HepG2 (cell line): ENCODE data around the gene CIART. TPM values are rescaled to one million over a fixed set of nuclear protein-coding genes. Genes with fewer than 3 reads are reported as not detected.

ENCODE experiments used
- ASH2L ChIP-seq: fragments of 300-600, 200-600 bp; sonication (generic); IDR thresholded peaks from 2 replicates; pipeline ENCODE4 v1.7.0; 2017; ENCODE audit warnings: low read depth, mild to moderate bottlenecking, moderate library complexity, mixed read lengths, low read length; ENCODE audit not compliant: insufficient read length
- BATF2 ChIP-seq: sonication (generic); formaldehyde crosslinking; IDR thresholded peaks from 2 replicates; pipeline ENCODE4 v1.8.0; 2022; ENCODE audit warnings: mild to moderate bottlenecking, missing genetic modification reagents, moderate library complexity
- CBX2 ChIP-seq, 2 experiments: fragments of 200-600 bp in 1 of 2; sonication (generic); formaldehyde crosslinking in 1 of 2; IDR thresholded peaks; 2 replicates each; pipeline versions ENCODE4 v1.7.0 to v1.8.1; 2018 to 2022; ENCODE audit warnings: low read depth in 2 of 2, low read length in 1 of 2, mild to moderate bottlenecking in 1 of 2, missing genetic modification reagents in 1 of 2
- DMTF1 ChIP-seq: sonication (generic); formaldehyde crosslinking; IDR thresholded peaks from 2 replicates; pipeline ENCODE4 v1.4.0; 2020; ENCODE audit warnings: mild to moderate bottlenecking, missing genetic modification reagents
- GATAD2A ChIP-seq: IDR thresholded peaks from 2 replicates; pipeline ENCODE4 v1.6.1; 2016
- HDAC2 ChIP-seq: sonication (generic); formaldehyde crosslinking; IDR thresholded peaks from 2 replicates; pipeline ENCODE4 v1.4.0; 2020; ENCODE audit warnings: missing genetic modification reagents
- HOXA3 ChIP-seq: sonication (generic); formaldehyde crosslinking; IDR thresholded peaks from 2 replicates; pipeline ENCODE4 v1.5.0; 2020; ENCODE audit warnings: missing genetic modification reagents
- MAFF ChIP-seq: IDR thresholded peaks from 2 replicates; pipeline ENCODE4 v1.6.1; 2011; ENCODE audit warnings: low read depth, low read length, improper control_type of control experiment
- MAFG ChIP-seq: sonication (generic); formaldehyde crosslinking; IDR thresholded peaks from 2 replicates; pipeline ENCODE4 v1.5.1; 2020; ENCODE audit warnings: mild to moderate bottlenecking, missing genetic modification reagents
- MAFK ChIP-seq, 2 experiments: IDR thresholded peaks in 1 of 2; conservative IDR thresholded peaks in 1 of 2; 2 replicates each; pipeline ENCODE4 v1.6.1; 2011; ENCODE audit warnings: improper control_type of control experiment in 2 of 2, low read length in 2 of 2
- NR2C2 ChIP-seq: sonication (generic); formaldehyde crosslinking; IDR thresholded peaks from 2 replicates; pipeline ENCODE4 v1.4.0; 2020; ENCODE audit warnings: missing genetic modification reagents, mild to moderate bottlenecking, moderate library complexity, borderline replicate concordance
- POGZ ChIP-seq: sonication (generic); formaldehyde crosslinking; IDR thresholded peaks from 2 replicates; pipeline ENCODE4 v1.4.0; 2020; ENCODE audit warnings: mild to moderate bottlenecking, missing genetic modification reagents
- POLR2AphosphoS5 ChIP-seq: IDR thresholded peaks from 2 replicates; pipeline ENCODE4 v1.6.1; 2012; ENCODE audit warnings: low read depth, low read length
- PTBP1 ChIP-seq: fragments of 200-400 bp; formaldehyde crosslinking; IDR thresholded peaks from 2 replicates; pipeline ENCODE4 v1.6.1; 2018; ENCODE audit warnings: low read length, low read depth; ENCODE audit not compliant: poor library complexity, severe bottlenecking
- RFX3 ChIP-seq: IDR thresholded peaks from 2 replicates; pipeline ENCODE4 v1.6.1; 2016; ENCODE audit warnings: missing biosample characterization, missing genetic modification reagents
- ZNF136 ChIP-seq: sonication (generic); formaldehyde crosslinking; IDR thresholded peaks from 2 replicates; pipeline ENCODE4 v1.8.1; 2022; ENCODE audit warnings: low read depth, mild to moderate bottlenecking, moderate library complexity, missing genetic modification reagents
- ZNF17 ChIP-seq: sonication (generic); formaldehyde crosslinking; IDR thresholded peaks from 2 replicates; pipeline ENCODE4 v1.5.0; 2020; ENCODE audit warnings: mild to moderate bottlenecking, missing genetic modification reagents
- ZNF644 ChIP-seq: IDR thresholded peaks from 2 replicates; pipeline ENCODE4 v1.6.1; 2016; ENCODE audit warnings: low read depth
- ZNF749 ChIP-seq: sonication (generic); formaldehyde crosslinking; IDR thresholded peaks from 2 replicates; pipeline ENCODE4 v1.8.0; 2022; ENCODE audit warnings: mild to moderate bottlenecking, missing genetic modification reagents, moderate library complexity, borderline replicate concordance
- ZNF850 ChIP-seq: sonication (generic); formaldehyde crosslinking; conservative IDR thresholded peaks from 2 replicates; pipeline ENCODE4 v1.9.0; 2021; ENCODE audit warnings: mild to moderate bottlenecking, missing genetic modification reagents
- polyA plus RNA-seq, 8 experiments: library from polyadenylated mRNA; depleted of rRNA in 3 of 8; stranded (reverse) in 7 of 8; unstranded in 1 of 8; fragments of >200 nt; fragmentation: Illumina TruSeq in 4 of 8; extraction: Trizol in 4 of 8; gene quantifications; 2 replicates each; pipeline versions ENCODE4 v1.2.1 to v1.2.3, GENCODE V29; 2011 to 2016; ENCODE audit warnings: low read depth in 4 of 8, missing spikeins in 1 of 8, mixed read lengths in 1 of 8; ENCODE audit not compliant: insufficient read depth in 1 of 8
- total RNA-seq, 5 experiments: library from RNA; depleted of rRNA; stranded (reverse); fragments of >200 nt; fragmentation: Illumina TruSeq; extraction: Trizol; gene quantifications; 2 replicates each; pipeline ENCODE4 v1.2.3, GENCODE V29; 2016; ENCODE audit warnings: low read depth in 1 of 5
- TF ChIP-seq, protein P1 (sequence below): IDR thresholded peaks from 2 replicates; pipeline ENCODE4 v1.6.1; 2016; ENCODE audit warnings: low read depth
- TF ChIP-seq, protein P2 (sequence below): sonication (generic); formaldehyde crosslinking; conservative IDR thresholded peaks from 2 replicates; pipeline ENCODE4 v1.4.0; 2020; ENCODE audit warnings: mild to moderate bottlenecking, missing genetic modification reagents, moderate library complexity

Gene CIART
- total and polyA plus RNA-seq, 2 of the 13 experiments (the other 11 are each of a cell fraction or from before 2014, with no cell fraction given), result 0.58 TPM; not detected in 1

GRCh38 chr1:150280138-150280707 lies 2.1 kb upstream of the CIART start (continued):
- TF ChIP-seq CBX2 (IDR thresholded peaks at IDR 0.05; ENCODE audit: low read depth, low read length), result no peak
- TF ChIP-seq CBX2 (CRISPR knock-in tag; IDR thresholded peaks at IDR 0.05; ENCODE audit: low read depth), result no peak
- TF ChIP-seq, protein P1, sequence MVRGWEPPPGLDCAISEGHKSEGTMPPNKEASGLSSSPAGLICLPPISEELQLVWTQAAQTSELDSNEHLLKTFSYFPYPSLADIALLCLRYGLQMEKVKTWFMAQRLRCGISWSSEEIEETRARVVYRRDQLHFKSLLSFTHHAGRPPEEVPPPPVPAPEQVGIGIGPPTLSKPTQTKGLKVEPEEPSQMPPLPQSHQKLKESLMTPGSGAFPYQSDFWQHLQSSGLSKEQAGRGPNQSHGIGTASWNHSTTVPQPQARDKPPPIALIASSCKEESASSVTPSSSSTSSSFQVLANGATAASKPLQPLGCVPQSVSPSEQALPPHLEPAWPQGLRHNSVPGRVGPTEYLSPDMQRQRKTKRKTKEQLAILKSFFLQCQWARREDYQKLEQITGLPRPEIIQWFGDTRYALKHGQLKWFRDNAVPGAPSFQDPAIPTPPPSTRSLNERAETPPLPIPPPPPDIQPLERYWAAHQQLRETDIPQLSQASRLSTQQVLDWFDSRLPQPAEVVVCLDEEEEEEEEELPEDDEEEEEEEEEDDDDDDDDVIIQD (CRISPR knock-in tag), result peak; percentile 53; the same call in 1 of the 2 replicates
- TF ChIP-seq ZNF17 (CRISPR knock-in tag), result no peak
- TF ChIP-seq ASH2L, result peak; percentile 35
- TF ChIP-seq, protein P2, sequence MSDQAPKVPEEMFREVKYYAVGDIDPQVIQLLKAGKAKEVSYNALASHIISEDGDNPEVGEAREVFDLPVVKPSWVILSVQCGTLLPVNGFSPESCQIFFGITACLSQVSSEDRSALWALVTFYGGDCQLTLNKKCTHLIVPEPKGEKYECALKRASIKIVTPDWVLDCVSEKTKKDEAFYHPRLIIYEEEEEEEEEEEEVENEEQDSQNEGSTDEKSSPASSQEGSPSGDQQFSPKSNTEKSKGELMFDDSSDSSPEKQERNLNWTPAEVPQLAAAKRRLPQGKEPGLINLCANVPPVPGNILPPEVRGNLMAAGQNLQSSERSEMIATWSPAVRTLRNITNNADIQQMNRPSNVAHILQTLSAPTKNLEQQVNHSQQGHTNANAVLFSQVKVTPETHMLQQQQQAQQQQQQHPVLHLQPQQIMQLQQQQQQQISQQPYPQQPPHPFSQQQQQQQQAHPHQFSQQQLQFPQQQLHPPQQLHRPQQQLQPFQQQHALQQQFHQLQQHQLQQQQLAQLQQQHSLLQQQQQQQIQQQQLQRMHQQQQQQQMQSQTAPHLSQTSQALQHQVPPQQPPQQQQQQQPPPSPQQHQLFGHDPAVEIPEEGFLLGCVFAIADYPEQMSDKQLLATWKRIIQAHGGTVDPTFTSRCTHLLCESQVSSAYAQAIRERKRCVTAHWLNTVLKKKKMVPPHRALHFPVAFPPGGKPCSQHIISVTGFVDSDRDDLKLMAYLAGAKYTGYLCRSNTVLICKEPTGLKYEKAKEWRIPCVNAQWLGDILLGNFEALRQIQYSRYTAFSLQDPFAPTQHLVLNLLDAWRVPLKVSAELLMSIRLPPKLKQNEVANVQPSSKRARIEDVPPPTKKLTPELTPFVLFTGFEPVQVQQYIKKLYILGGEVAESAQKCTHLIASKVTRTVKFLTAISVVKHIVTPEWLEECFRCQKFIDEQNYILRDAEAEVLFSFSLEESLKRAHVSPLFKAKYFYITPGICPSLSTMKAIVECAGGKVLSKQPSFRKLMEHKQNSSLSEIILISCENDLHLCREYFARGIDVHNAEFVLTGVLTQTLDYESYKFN, result peak; percentile 43; the same call in 1 of the 2 replicates
- peak; percentile 67 for TF ChIP-seq ZNF644 (CRISPR knock-in tag)
- TF ChIP-seq BATF2 (CRISPR knock-in tag), result no peak
- no peak for TF ChIP-seq ZNF850 (CRISPR knock-in tag)
- peak; percentile 67; the same call in 1 of the 2 replicates for TF ChIP-seq MAFF
- TF ChIP-seq DMTF1 (CRISPR knock-in tag), result no peak
- peak; percentile 32; the same call in 1 of the 2 replicates for TF ChIP-seq POGZ (CRISPR knock-in tag)
- peak; percentile 50; the same call in 1 of the 2 replicates for TF ChIP-seq POLR2AphosphoS5
- TF ChIP-seq GATAD2A (CRISPR knock-in tag), result 0 out of 2 replicates have a peak, but pooled peaks have one; percentile 10
- peak; percentile 57; the same call in 1 of the 2 replicates for TF ChIP-seq HOXA3
- TF ChIP-seq MAFK (conservative IDR thresholded peaks at IDR 0.05 in 1 of 2, IDR thresholded peaks at IDR 0.05 in 1 of 2; ENCODE audit: low read length in 2 of 2), result peak; percentile 71 to 80
- TF ChIP-seq ZNF136 (CRISPR knock-in tag), result no peak
- no peak for TF ChIP-seq ZNF749 (CRISPR knock-in tag)
- no peak for TF ChIP-seq RFX3 (CRISPR knock-in tag)
- no peak for TF ChIP-seq MAFG
- TF ChIP-seq HDAC2, result peak; percentile 29; the same call in 1 of the 2 replicates
- TF ChIP-seq NR2C2, result peak; percentile 42; the same call in 1 of the 2 replicates
- no peak for TF ChIP-seq PTBP1
